K562 (cell line): ENCODE measurements around the gene RPS17. TPM values are rescaled to one million over a fixed set of nuclear protein-coding genes. Genes with fewer than 3 reads are reported as not detected.

Experiments
- CEBPG ChIP-seq, 3 experiments: fragments of 200-800 bp in 1 of 3; sonication (Bioruptor generic) in 1 of 3; sonication (generic) in 1 of 3; formaldehyde crosslinking in 1 of 3; IDR thresholded peaks in 2 of 3; conservative IDR thresholded peaks in 1 of 3; 2 replicates each; pipeline versions ENCODE4 v1.6.1 to v1.8.0; 2016 to 2022; ENCODE audit warnings: missing compliant biosample characterization in 2 of 3, missing genetic modification characterization in 2 of 3, mild to moderate bottlenecking in 1 of 3, missing genetic modification reagents in 1 of 3
- CXXC5 ChIP-seq: fragments of 250-450 bp; sonication (Bioruptor Pico); IDR thresholded peaks from 2 replicates; pipeline ENCODE4 v1.8.0; 2022; ENCODE audit warnings: inconsistent platforms, mild to moderate bottlenecking, moderate library complexity
- FOXJ2 ChIP-seq: fragments of 200-800 bp; sonication (Bioruptor generic); IDR thresholded peaks from 2 replicates; pipeline ENCODE4 v1.6.1; 2016; ENCODE audit warnings: missing genetic modification characterization, missing compliant biosample characterization
- MCM5 ChIP-seq: fragments of 450-650 bp; IDR thresholded peaks from 2 replicates; pipeline ENCODE4 v1.6.1; 2016; ENCODE audit warnings: low read depth
- NUFIP1 ChIP-seq: fragments of 450-650 bp; IDR thresholded peaks from 2 replicates; pipeline ENCODE4 v1.6.1; 2018; ENCODE audit not compliant: partially characterized antibody
- PBX2 ChIP-seq, 2 experiments: IDR thresholded peaks in 1 of 2; conservative IDR thresholded peaks in 1 of 2; 2 replicates each; pipeline ENCODE4 v1.6.1; 2016; ENCODE audit warnings: low read depth in 2 of 2, mild to moderate bottlenecking in 1 of 2, missing compliant biosample characterization in 1 of 2, missing genetic modification characterization in 1 of 2, moderate library complexity in 1 of 2
- PCBP2 ChIP-seq: fragments of 200-400 bp; formaldehyde crosslinking; IDR thresholded peaks from 2 replicates; pipeline ENCODE4 v1.6.1; 2018; ENCODE audit warnings: low read length, low read depth, mild to moderate bottlenecking, moderate library complexity; ENCODE audit not compliant: poor library complexity, severe bottlenecking
- PKNOX1 ChIP-seq: fragments of 450-650 bp; IDR thresholded peaks from 2 replicates; pipeline ENCODE4 v1.6.1; 2016
- RFX5 ChIP-seq: IDR thresholded peaks from 2 replicates; pipeline ENCODE4 v1.6.1; 2011; ENCODE audit warnings: low read depth, mild to moderate bottlenecking, improper control_type of control experiment, low read length
- SMARCA4 ChIP-seq: fragments of 450-650 bp; IDR thresholded peaks from 2 replicates; pipeline ENCODE4 v1.6.1; 2016
- SMARCE1 ChIP-seq: fragments of 450-650 bp; IDR thresholded peaks from 2 replicates; pipeline ENCODE4 v1.7.1; 2016; ENCODE audit warnings: mild to moderate bottlenecking
- SOX6 ChIP-seq: fragments of 450-650 bp; IDR thresholded peaks from 2 replicates; pipeline ENCODE4 v1.6.1; 2014; ENCODE audit warnings: mild to moderate bottlenecking
- ZBTB40 ChIP-seq, 2 experiments: fragments of 450-650 bp in 1 of 2; sonication (generic) in 1 of 2; formaldehyde crosslinking in 1 of 2; IDR thresholded peaks; 2 replicates each; pipeline versions ENCODE4 v1.7.1 to v1.9.0; 2016 to 2022; ENCODE audit warnings: inconsistent platforms in 1 of 2, mild to moderate bottlenecking in 1 of 2, missing genetic modification reagents in 1 of 2
- ZNF24 ChIP-seq: fragments of 450-650 bp; IDR thresholded peaks from 2 replicates; pipeline ENCODE4 v1.6.1; 2016
- ZNF311 ChIP-seq: fragments of 250-450 bp; sonication (Bioruptor Pico); IDR thresholded peaks from 2 replicates; pipeline ENCODE4 v1.4.0; 2020; ENCODE audit warnings: mild to moderate bottlenecking, moderate library complexity
- ZNF668 ChIP-seq: fragments of 250-450 bp; sonication (Bioruptor Pico); IDR thresholded peaks from 2 replicates; pipeline ENCODE4 v1.8.0; 2022; ENCODE audit warnings: mild to moderate bottlenecking, inconsistent platforms
- polyA plus RNA-seq, 8 experiments: library from polyadenylated mRNA; depleted of rRNA in 4 of 8; stranded (reverse) in 5 of 8; unstranded in 3 of 8; fragments of >200 nt; fragmentation: Nextera tagmentation in 2 of 8; fragmentation: Illumina TruSeq in 1 of 8; extraction: Ambion mirVana in 2 of 8; extraction: Trizol in 1 of 8; gene quantifications; 2 replicates each; pipeline versions ENCODE4 v1.2.1 to v1.2.3, GENCODE V29; 2011 to 2014; ENCODE audit warnings: inconsistent platforms in 1 of 8, missing spikeins in 1 of 8
- total RNA-seq, 7 experiments: library from RNA; depleted of rRNA in 6 of 7; stranded (reverse); fragments of >200 nt in 6 of 7; fragmentation: Illumina TruSeq in 2 of 7; extraction: Trizol in 2 of 7; gene quantifications; 2 replicates each; pipeline versions ENCODE4 v1.2.1 to v1.2.3, GENCODE V29; 2011 to 2021; ENCODE audit warnings: low replicate concordance in 1 of 7

Gene RPS17
- total and polyA plus RNA-seq, 9 of the 15 experiments (the other 6 are each of a cell fraction or from before 2014, with no cell fraction given): 1,988 to 6,515 (median 5,229) TPM

GRCh38 chr15:82566690-82567089 is 26.4 kb upstream of the RPS17 start (continued):
- no peak for TF ChIP-seq RFX5
- TF ChIP-seq FOXJ2 (tag): peak; percentile 80
- TF ChIP-seq CXXC5 (CRISPR knock-in tag): 0 out of 2 replicates have a peak, but pooled peaks have one; percentile 23
- TF ChIP-seq CEBPG (CRISPR knock-in tag; IDR thresholded peaks at IDR 0.05): no peak
- peak; percentile 69 to 86 for TF ChIP-seq CEBPG (tag; conservative IDR thresholded peaks at IDR 0.05 in 1 of 2, IDR thresholded peaks at IDR 0.05 in 1 of 2)
- no peak for TF ChIP-seq ZBTB40 (IDR thresholded peaks at IDR 0.05)
- TF ChIP-seq ZBTB40 (CRISPR knock-in tag; IDR thresholded peaks at IDR 0.05): no peak
- no peak for TF ChIP-seq ZNF668 (CRISPR knock-in tag)
- peak; percentile 22; the same call in 1 of the 2 replicates for TF ChIP-seq SMARCE1
- peak; percentile 76 for TF ChIP-seq SOX6
- no peak for TF ChIP-seq PCBP2
- peak; percentile 72 for TF ChIP-seq PKNOX1
- TF ChIP-seq MCM5: no peak
- no peak for TF ChIP-seq ZNF311 (CRISPR knock-in tag)
- TF ChIP-seq ZNF24: peak; percentile 33; the same call in 1 of the 2 replicates
- 0 out of 2 replicates have a peak, but pooled peaks have one; percentile 34 for TF ChIP-seq SMARCA4
- no peak for TF ChIP-seq NUFIP1
- TF ChIP-seq PBX2 (CRISPR knock-in tag; IDR thresholded peaks at IDR 0.05; ENCODE audit: low read depth): no peak
- peak; percentile 68 for TF ChIP-seq PBX2 (tag; conservative IDR thresholded peaks at IDR 0.05; ENCODE audit: low read depth)
